ENCODE results near the gene CCDC93. TPM values are rescaled to one million over a fixed set of nuclear protein-coding genes. Genes with fewer than 3 reads are reported as not detected.

Gene CCDC93
- total RNA-seq, 1 experiment from 2014 or later: 18.7 TPM

DNA sequence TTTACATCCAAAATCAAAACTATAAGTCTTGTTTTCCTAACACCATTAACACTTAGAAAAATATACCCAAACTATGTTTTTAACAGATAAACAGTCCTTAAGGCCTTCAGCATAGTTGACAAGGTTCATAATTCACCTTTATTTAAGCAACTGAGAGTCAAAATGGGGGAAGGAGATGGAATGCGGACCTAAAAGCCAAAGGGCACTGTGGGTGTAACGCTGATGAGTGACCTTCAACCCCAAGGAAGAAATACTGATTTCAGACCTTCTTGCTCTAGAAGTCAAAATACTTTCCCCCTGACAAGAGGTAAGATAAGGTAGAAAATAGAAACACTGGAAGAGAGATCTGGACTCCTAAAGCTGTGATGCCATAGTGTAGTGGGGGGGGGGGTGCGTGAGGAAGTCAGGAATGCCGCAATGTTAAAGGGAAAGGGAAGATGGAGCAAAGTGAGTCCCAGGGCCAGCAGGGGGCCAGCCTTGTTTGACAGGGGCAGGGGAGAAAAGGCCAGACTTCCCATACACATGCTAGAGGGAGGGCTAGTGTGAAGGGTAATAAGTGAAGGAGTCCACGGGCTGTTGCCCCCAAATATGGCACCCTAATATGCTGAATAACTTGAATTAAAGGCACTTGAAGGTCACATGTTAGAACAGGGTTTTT lies 31.4 kb downstream of the CCDC93 start:
- ChIA-PET RAD21 (ENCODE audit: low non-redundant PET in 1 of 2, low total read pairs in 2 of 2, uncharacterized antibody in 2 of 2, unreplicated experiment in 2 of 2) (no interaction called here), CTCF (no interaction called here), POLR2A (no interaction called here)
- no peaks in the 10 kb centered on the region for H4K20me1 ChIP-seq (ENCODE audit: insufficient read depth)
- no peak for TF ChIP-seq ELF1 (IDR thresholded peaks at IDR 0.05; ENCODE audit: borderline replicate concordance, low read depth)
- TF ChIP-seq FOSL1 (IDR thresholded peaks at IDR 0.05; ENCODE audit: low read depth): no peak
- no peak for TF ChIP-seq SP1 (IDR thresholded peaks at IDR 0.05; ENCODE audit: low read depth)
- no peak for TF ChIP-seq YY1 (IDR thresholded peaks at IDR 0.05; ENCODE audit: extremely low read depth, insufficient replicate concordance, low read depth, low read length)
- no peak for TF ChIP-seq CEBPB (IDR thresholded peaks at IDR 0.05; ENCODE audit: low read depth)
- TF ChIP-seq, protein P1, sequence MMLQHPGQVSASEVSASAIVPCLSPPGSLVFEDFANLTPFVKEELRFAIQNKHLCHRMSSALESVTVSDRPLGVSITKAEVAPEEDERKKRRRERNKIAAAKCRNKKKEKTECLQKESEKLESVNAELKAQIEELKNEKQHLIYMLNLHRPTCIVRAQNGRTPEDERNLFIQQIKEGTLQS (IDR thresholded peaks at IDR 0.05): no peak
- no peak for TF ChIP-seq RAD21 (IDR thresholded peaks at IDR 0.05; ENCODE audit: low read depth)
- TF ChIP-seq, protein P2, sequence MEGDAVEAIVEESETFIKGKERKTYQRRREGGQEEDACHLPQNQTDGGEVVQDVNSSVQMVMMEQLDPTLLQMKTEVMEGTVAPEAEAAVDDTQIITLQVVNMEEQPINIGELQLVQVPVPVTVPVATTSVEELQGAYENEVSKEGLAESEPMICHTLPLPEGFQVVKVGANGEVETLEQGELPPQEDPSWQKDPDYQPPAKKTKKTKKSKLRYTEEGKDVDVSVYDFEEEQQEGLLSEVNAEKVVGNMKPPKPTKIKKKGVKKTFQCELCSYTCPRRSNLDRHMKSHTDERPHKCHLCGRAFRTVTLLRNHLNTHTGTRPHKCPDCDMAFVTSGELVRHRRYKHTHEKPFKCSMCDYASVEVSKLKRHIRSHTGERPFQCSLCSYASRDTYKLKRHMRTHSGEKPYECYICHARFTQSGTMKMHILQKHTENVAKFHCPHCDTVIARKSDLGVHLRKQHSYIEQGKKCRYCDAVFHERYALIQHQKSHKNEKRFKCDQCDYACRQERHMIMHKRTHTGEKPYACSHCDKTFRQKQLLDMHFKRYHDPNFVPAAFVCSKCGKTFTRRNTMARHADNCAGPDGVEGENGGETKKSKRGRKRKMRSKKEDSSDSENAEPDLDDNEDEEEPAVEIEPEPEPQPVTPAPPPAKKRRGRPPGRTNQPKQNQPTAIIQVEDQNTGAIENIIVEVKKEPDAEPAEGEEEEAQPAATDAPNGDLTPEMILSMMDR (IDR thresholded peaks at IDR 0.05 in 2 of 3, conservative IDR thresholded peaks at IDR 0.05 in 1 of 3; ENCODE audit: borderline replicate concordance in 1 of 3, insufficient read depth in 1 of 3, low read depth in 2 of 3, low read length in 2 of 3): no peak
- TF ChIP-seq EZH2phosphoT487 (IDR thresholded peaks at IDR 0.05; ENCODE audit: borderline replicate concordance): no peak
- no peak for TF ChIP-seq TCF7L2 (IDR thresholded peaks at IDR 0.05; ENCODE audit: borderline replicate concordance, extremely low read depth, insufficient read depth, insufficient read length)
- no peak for TF ChIP-seq JUND (IDR thresholded peaks at IDR 0.05)
- TF ChIP-seq CBX3 (IDR thresholded peaks at IDR 0.05; ENCODE audit: low read depth): no peak
- TF ChIP-seq SRF (IDR thresholded peaks at IDR 0.05; ENCODE audit: low read depth): no peak
- no peak for TF ChIP-seq ZNF274 (IDR thresholded peaks at IDR 0.05; ENCODE audit: low read depth, low read length)
- TF ChIP-seq, protein P3, sequence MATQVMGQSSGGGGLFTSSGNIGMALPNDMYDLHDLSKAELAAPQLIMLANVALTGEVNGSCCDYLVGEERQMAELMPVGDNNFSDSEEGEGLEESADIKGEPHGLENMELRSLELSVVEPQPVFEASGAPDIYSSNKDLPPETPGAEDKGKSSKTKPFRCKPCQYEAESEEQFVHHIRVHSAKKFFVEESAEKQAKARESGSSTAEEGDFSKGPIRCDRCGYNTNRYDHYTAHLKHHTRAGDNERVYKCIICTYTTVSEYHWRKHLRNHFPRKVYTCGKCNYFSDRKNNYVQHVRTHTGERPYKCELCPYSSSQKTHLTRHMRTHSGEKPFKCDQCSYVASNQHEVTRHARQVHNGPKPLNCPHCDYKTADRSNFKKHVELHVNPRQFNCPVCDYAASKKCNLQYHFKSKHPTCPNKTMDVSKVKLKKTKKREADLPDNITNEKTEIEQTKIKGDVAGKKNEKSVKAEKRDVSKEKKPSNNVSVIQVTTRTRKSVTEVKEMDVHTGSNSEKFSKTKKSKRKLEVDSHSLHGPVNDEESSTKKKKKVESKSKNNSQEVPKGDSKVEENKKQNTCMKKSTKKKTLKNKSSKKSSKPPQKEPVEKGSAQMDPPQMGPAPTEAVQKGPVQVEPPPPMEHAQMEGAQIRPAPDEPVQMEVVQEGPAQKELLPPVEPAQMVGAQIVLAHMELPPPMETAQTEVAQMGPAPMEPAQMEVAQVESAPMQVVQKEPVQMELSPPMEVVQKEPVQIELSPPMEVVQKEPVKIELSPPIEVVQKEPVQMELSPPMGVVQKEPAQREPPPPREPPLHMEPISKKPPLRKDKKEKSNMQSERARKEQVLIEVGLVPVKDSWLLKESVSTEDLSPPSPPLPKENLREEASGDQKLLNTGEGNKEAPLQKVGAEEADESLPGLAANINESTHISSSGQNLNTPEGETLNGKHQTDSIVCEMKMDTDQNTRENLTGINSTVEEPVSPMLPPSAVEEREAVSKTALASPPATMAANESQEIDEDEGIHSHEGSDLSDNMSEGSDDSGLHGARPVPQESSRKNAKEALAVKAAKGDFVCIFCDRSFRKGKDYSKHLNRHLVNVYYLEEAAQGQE (IDR thresholded peaks at IDR 0.05; ENCODE audit: low read depth): no peak
- no peak for TF ChIP-seq EZH2 (IDR thresholded peaks at IDR 0.05)
- TF ChIP-seq, protein P4, sequence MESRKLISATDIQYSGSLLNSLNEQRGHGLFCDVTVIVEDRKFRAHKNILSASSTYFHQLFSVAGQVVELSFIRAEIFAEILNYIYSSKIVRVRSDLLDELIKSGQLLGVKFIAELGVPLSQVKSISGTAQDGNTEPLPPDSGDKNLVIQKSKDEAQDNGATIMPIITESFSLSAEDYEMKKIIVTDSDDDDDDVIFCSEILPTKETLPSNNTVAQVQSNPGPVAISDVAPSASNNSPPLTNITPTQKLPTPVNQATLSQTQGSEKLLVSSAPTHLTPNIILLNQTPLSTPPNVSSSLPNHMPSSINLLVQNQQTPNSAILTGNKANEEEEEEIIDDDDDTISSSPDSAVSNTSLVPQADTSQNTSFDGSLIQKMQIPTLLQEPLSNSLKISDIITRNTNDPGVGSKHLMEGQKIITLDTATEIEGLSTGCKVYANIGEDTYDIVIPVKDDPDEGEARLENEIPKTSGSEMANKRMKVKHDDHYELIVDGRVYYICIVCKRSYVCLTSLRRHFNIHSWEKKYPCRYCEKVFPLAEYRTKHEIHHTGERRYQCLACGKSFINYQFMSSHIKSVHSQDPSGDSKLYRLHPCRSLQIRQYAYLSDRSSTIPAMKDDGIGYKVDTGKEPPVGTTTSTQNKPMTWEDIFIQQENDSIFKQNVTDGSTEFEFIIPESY (IDR thresholded peaks at IDR 0.05; ENCODE audit: extremely low read depth, insufficient replicate concordance, low read length): no peak
- H3K9ac ChIP-seq (ENCODE audit: low read length): no peak overlapping the region
- H3K9me2 ChIP-seq (ENCODE audit: insufficient read depth): no peaks in the 10 kb centered on the region
- intact Hi-C loops (cut with micrococcal nuclease): no loop called here
- no peaks in the 10 kb centered on the region; a peak in 1 of 4 replicates for H3K4me1 ChIP-seq (ENCODE audit: control insufficient read depth in 1 of 2, insufficient read depth in 2 of 2, low read length in 2 of 2)
- ATAC-seq: no peak
- no peaks in the 10 kb centered on the region; the same call in 1 of the 2 replicates for H3K79me2 ChIP-seq (ENCODE audit: insufficient read depth, low read length)
- peaks cover 0 to 2% of the 10 kb centered on the region in 2 experiments; a peak in 1 of 4 replicates for H3K36me3 ChIP-seq (ENCODE audit: control insufficient read depth in 1 of 2, insufficient read depth in 2 of 2, low read length in 2 of 2)
- H3K4me3 ChIP-seq (replicated peaks in 1 of 2; ENCODE audit: low read depth in 1 of 2, low read length in 2 of 2): no peak overlapping the region
- H2AFZ ChIP-seq (ENCODE audit: low read depth, low read length, poor library complexity, severe bottlenecking): no peak overlapping the region
- BruUV-seq (replicated peaks): no TSS peak
- no peak overlapping the region for H3K4me2 ChIP-seq (ENCODE audit: low read length)
- H3K27ac ChIP-seq (ENCODE audit: low read depth, low read length): no peak overlapping the region
- H3K27me3 ChIP-seq (ENCODE audit: insufficient read depth, low read length): no peaks in the 10 kb centered on the region
- no peak for DNase-seq (ENCODE audit: low read depth, low spot score)
- no peaks in the 10 kb centered on the region for H3K9me3 ChIP-seq (ENCODE audit: control insufficient read depth in 1 of 2, insufficient read depth in 1 of 2, low read depth in 1 of 2, low read length in 2 of 2)
